Measurements from ENCODE around the gene RCBTB1.

- no peak for TF ChIP-seq POLR2A (IDR thresholded peaks at IDR 0.05; ENCODE audit: low read length)
- no peak for TF ChIP-seq GATA1 (IDR thresholded peaks at IDR 0.05; ENCODE audit: low read depth, low read length)
Observed at GRCh38 chr13:49602005-49602404, 16.6 kb upstream of the RCBTB1 start.
